GM18517 (cell line): ENCODE data around the gene GGCT.
"Not testable (repeated sequence)": the region's sequence is repeated elsewhere in the genome, so short reads cannot be mapped to it uniquely, and the experiment has no call there.

Source experiments
- ATAC-seq: cut with Tn5 transposase; IDR thresholded peaks from one replicate; pipeline ENCODE4 v1.9.1; 2021; ENCODE audit warnings: mild to moderate bottlenecking, moderate library complexity; ENCODE audit not compliant: unreplicated experiment

Gene GGCT

GRCh38 chr7:30519122-30519521, 14.5 kb upstream of the GGCT start:
- ATAC-seq: no peak

GRCh38 chr7:30515761-30516160, 11.1 kb upstream of the GGCT start:
- no peak for ATAC-seq

DNA sequence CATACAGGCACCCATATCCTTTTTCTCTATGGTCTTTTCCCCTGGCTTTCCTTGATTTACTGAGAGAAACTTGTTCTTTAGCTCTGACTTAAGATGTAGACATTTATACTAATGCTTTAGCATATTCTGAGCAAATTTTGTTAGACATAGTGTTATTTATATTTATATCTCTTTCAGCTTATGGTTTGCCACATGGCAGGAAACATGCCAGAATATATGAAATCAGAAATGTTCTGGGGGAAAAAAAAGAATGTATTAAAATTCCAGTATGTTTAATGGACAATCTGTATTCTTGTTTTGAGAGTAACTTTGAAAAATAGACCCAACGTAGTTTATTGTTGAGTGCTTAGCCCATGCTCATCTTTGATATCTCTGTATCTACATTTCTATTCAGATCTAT, 10.1 kb upstream of the GGCT start:
- ATAC-seq: no peak

GRCh38 chr7:30514177-30514576, 9.5 kb upstream of the GGCT start:
- no peak for ATAC-seq

- ATAC-seq: no peak
Measured at GRCh38 chr7:30513762-30514161, 9.1 kb upstream of the GGCT start.

- ATAC-seq: no peak
Measured at GRCh38 chr7:30511973-30512662, 7.5 kb upstream of the GGCT start.

DNA sequence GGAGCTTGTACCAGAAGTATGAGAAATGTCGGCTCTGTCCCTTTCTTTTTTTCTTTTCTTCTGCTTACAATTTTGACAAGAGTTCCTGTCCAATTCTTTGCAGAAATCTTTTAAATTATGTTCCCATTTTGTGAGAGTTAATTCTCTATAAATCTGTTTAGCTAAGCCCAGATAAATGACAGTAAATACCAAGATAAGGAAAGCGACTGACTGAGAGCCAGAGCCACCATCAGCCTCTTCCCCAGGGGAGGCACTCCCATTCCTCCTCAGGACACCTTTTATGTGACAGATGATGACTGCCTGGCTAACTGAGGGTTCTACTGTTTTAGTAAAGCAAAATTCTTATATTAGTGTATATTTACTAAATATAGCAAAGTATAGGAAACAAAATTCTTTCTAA, 6.9 kb upstream of the GGCT start:
- ATAC-seq: no peak

DNA sequence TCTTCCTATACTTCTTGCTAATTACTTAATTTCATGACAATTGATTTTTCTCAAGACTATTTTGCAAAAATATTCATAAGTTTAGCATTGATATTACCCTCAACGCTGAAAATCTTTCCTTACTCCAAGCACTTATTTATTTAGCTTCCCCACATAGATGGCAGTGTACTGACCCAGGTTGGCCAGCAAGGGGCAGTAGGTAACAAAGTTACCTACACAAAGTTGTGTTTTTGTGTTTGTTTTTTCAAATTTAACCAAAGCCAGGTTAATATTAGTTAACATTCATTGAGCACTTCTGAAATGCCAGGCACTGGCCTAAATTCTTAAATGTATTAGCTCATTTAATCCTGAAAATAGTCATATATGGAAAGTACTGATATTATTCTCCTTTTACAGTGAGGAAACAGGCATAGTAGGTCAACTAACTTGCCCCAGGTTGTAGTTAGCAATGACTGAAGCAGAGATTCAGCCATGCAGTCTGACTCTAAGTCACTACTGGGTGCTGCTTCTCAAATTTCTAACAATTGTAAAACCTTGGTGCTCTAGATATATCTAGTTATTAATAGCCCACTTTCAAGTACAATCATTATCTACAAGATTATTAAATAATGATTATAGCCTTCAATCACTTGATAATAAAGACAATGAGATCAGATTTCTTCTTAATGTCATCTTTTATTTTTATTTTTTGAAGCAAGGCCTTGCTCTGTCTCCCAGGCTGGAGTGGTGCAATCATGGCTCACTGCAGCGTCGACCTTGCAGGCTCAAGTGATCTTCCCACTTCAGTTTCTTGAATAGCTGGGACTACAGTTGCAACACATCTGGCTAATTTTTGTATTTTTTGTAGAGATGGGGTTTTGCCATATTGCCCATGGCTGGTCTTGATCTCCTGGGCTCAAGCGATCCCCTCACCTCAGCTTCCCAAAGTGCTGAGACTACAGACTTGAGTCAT, 5.8 kb upstream of the GGCT start:
- no peak for ATAC-seq

- not testable (repeated sequence) for ATAC-seq
Measured at GRCh38 chr7:30509171-30509857, 4.7 kb upstream of the GGCT start.

DNA sequence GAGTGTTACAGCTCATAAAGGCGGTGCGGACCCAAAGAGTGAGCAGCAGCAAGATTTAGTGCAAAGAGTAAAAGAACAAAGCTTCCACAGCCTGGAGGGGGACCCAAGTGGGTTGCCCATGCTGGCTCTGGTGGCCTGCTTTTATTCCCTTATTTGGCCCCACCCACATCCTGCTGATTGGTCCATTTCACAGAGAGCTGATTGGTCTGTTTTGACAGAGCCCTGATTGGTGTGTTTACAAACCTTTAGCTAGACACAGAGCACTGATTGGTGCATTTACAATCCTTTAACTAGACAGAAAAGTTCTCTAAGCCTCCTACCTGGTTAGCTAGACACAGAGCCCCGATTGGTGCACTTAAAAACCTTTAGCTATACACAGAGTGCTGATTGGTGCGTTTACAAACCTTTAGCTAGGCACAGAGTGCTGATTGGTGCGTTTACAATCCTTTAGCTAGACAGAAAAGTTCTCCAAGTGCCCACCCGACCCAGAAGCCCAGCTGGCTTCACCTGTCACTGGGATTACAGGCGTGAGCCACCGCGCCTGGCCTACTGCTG, 2.8 kb upstream of the GGCT start:
- ATAC-seq: not testable (repeated sequence)

- ATAC-seq: no peak
Measured at GRCh38 chr7:30505174-30505697, 607 bp upstream of the GGCT start.

DNA sequence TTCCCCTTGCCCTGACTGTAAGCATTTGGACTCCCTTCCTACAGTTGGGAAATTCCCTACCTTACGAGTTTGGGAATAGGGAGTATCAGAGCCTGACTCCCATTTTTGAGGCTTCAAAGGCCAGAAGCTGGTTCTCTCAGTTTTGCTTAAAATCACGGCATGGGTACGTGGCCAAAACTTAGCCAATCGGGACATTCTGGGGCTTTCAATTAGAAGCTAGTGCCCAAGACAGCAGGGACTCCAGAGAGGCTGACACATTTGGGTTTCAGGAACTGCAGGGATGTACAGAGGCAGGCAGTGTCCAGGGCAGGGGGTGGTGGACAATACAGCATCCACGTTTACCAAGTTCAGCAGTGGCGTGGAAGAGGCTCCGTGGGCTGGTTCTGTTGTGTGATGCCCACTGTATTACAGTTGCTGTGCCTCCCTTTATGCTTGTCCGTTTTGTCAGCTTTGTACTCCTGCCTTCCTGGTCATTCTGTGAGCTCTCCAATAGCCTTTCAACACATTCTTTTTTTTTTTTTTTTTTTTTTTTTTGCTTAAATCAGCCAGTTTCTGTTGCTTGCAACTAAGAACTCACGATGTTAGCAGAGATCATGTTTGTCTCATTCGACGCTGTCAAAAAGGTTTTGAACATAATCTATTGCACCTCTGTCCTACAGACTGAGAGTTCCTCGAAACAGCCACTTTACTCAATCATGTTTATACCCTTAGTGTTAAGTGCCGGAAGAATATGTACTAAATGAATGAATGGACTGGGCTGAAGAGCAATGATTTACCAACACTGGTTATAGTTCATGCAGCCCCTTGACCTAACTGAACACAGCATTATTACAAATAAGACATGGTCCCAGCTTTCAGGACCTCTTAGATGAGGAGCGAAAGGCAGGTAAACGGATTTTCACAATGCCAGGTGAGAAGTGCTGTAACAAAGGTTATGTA, 1.1 kb downstream of the GGCT start:
- no peak for ATAC-seq

GRCh38 chr7:30502470-30503251, 2.0 kb downstream of the GGCT start:
- no peak for ATAC-seq

DNA sequence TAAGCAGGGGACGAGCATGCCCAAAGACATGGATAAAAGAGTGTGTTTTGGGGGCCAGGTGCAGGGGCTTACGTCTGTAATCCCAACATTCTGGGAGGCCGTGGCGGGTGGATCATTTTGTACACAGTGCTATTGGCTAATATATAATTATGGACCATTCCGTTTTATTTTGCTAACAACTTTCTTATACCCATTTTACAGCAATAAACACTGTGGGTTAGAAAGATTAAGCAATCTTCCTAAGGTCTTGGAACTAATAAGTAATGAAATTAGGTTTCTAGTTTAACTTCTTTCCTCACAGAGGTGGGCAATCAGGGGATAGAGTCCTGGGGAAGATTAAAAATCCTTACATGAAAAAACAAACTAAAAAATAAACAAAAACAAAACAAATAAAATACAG, 3.4 kb downstream of the GGCT start:
- ATAC-seq: no peak

- no peak for ATAC-seq
Measured at GRCh38 chr7:30493228-30493627, 11.4 kb downstream of the GGCT start.

DNA sequence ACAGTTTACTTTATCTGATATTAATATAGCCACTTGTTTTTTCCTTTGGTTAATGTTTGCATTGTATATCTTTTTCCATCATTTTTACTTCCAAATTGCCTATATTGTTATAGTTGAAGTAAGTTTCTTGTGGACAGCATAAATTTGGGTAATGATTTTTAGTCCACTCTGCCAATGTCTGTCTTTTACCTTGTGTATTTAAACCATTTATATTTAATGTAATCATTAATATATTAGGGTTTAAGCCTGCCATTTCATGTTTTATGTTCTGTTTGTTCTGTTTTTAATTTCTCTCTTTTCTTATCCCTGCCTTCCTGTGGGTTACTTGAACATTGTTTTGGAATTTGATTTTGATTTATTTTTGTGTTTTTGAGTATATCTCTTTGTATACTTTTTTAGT, 13.2 kb downstream of the GGCT start:
- ATAC-seq: no peak

DNA sequence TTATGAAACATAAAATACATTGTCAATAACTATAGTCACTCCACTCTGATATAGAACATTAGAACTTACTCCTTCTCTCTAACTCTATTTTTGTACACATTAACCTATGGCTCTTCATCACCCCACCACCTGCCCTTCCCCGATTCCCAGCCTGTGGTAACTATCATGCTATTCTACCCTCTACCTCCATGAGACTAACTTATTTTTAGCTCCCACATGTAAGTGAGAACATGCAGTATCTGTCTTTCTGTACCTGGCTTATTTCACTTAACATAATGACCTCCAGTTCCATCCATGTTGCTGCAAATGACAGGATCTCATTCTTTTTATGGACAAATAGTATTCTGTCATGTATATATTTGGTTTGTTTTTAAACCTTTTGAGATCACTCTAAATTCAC, 17.3 kb downstream of the GGCT start:
- ATAC-seq: no peak

- ATAC-seq: no peak
Measured at GRCh38 chr7:30485667-30486066, 19.0 kb downstream of the GGCT start.

DNA sequence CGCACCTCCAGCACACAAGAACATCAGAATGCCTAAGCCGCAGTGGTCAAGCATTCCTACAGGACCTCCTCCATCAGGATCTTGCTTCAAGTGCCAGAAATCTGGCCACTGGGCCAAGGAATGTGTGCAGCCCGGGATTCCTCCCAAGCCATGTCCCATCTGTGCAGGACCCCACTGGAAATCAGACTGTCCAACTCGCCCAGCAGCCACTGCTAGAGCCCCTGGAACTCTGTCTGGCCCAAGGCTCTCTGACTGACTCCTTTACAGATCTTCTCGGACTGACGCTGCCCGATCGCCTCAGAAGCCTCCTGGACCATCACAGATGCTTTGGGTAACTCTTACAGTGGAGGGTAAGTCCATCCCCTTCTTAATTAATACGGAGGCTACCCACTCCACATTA, 23.2 kb downstream of the GGCT start:
- not testable (repeated sequence) for ATAC-seq
